ENCODE data around the gene IGF2BP3.

GRCh38 chr7:23415198-23415597 is 55.1 kb downstream of the IGF2BP3 start:
- TF ChIP-seq CTCF (IDR thresholded peaks at IDR 0.05) (no peak), POLR2A (IDR thresholded peaks at IDR 0.05) (no peak)
